Uterus (tissue), 4 donors: ENCODE measurements around the gene CCDC141. TPM values are rescaled to one million over a fixed set of nuclear protein-coding genes. Genes with fewer than 3 reads are reported as not detected.

Experiments
- DNase-seq, 2 donors: peaks; one replicate each; pipeline ENCODE4 v3.0.0-alpha.2; 2019 to 2020
- H3K27ac ChIP-seq, 2 donors: fragments of 200-600 bp; sonication (generic); 1 replicate in 1 of 2; 2 replicates in 1 of 2; pipeline ENCODE4 v1.5.1; 2016 to 2018
- H3K27me3 ChIP-seq, 2 donors: fragments of 200-600 bp; sonication (generic); one replicate each; pipeline ENCODE4 v1.5.1; 2018 to 2019; ENCODE audit warnings: control low read depth in 1 of 2
- H3K36me3 ChIP-seq, 2 donors: fragments of 200-600 bp; sonication (generic); one replicate each; pipeline ENCODE4 v1.5.1; 2019; ENCODE audit warnings: control low read depth in 1 of 2
- H3K4me1 ChIP-seq, 2 donors: fragments of 200-600 bp; sonication (generic); one replicate each; pipeline ENCODE4 v1.5.1; 2018 to 2019; ENCODE audit warnings: control low read depth in 1 of 2
- H3K4me3 ChIP-seq, 2 donors: fragments of 200-600 bp; sonication (generic); 1 replicate in 1 of 2; 2 replicates in 1 of 2; pipeline ENCODE4 v1.5.1; 2018 to 2019; ENCODE audit warnings: mild to moderate bottlenecking in 1 of 2
- H3K9me3 ChIP-seq, 2 donors: fragments of 200-600 bp; sonication (generic); one replicate each; pipeline ENCODE4 v1.5.1; 2019; ENCODE audit warnings: control low read depth in 1 of 2
- POLR2A ChIP-seq, 2 donors: fragments of 450-650 bp; IDR thresholded peaks; one replicate each; pipeline ENCODE4 v1.6.1; 2016; ENCODE audit warnings: antibody characterized with exemption in 2 of 2, mild to moderate bottlenecking in 1 of 2, moderate library complexity in 1 of 2
- intact Hi-C: fragments of 100-400 bp; cut with DNase I; formaldehyde crosslinking; loops from one replicate; pipeline ENCODE4 v1.15.1; 2023; ENCODE audit warnings: low total_unique reads
- total RNA-seq, 4 donors: library from RNA; depleted of rRNA in 3 of 4; stranded (reverse); fragments of >200 nt in 3 of 4; gene quantifications; one replicate each; pipeline versions ENCODE4 v1.1.0 to v1.2.4, GENCODE V29; 2014 to 2023
- TF ChIP-seq, protein P1 (sequence below), 4 experiments: fragments of 200-600 bp in 2 of 4; fragments of 450-650 bp in 2 of 4; sonication (generic) in 2 of 4; IDR thresholded peaks; one replicate each; pipeline ENCODE4 v1.5.1; 2016 to 2019; ENCODE audit warnings: antibody characterized with exemption in 4 of 4, mild to moderate bottlenecking in 2 of 4, moderate library complexity in 1 of 4
- donor health status: DM: yes; HTN: yes; CAD: no.

The CCDC141 gene
- total RNA-seq, 4 donors from 2014 or later, result 0.29 to 10.2 (median 3.8) TPM

DNA sequence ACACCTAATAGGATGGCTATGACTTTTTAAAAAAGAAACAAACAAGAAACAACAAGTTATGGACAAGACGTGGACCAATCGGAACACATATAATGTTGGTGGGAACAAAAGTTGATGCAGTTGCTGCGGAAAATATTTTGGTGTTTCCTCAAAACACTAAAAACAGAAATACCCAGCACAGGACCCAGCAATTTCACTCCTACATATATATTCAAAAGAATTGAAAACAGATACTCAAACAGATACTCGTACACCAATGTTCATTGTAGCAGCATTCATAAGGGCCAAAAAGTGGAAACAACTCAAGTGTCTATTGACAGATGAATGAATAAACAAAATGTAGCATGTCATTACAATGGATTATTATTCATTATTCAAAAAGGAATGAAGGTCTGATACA, 12.1 kb downstream of the CCDC141 start:
- no peak for DNase-seq
- Histone ChIP-seq H3K4me3 (no peak overlapping the region), H3K27me3 (no peaks in the 10 kb centered on the region), H3K27ac (no peak overlapping the region), H3K4me1 (no peaks in the 10 kb centered on the region), H3K9me3 (no peaks in the 10 kb centered on the region), H3K36me3 (no peaks in the 10 kb centered on the region)
- no peak for TF ChIP-seq POLR2A (IDR thresholded peaks at IDR 0.05)
- intact Hi-C loops, result no loop called here

DNA sequence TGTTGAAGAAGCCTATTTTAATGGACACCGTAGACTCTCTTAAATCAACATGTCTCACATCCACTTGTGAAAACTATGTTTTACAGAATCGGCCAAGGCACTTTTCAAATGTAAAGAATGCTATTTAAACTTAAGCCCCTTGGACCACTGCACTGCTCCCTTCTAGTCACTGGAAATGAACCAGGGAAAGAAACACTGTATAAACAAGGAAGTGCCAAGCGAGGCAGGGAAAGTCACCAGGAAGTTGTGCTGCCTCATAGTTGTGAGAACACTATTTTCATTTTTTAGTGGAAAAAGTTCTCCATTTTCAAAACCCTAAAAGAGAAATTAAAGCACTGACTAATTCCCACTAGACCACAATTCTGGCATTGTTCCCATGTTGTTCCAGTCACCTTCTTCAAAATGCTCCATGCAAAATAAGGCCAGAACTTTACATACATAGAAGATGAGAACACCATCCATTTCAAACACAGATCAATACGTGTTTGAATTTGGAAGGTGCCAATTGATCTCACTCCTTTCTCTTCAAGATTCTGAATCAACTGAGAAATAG, 13.5 kb downstream of the CCDC141 start:
- intact Hi-C loops, result no loop called here
- no peaks in the 10 kb centered on the region for H3K27me3 ChIP-seq
- no peak for DNase-seq

DNA sequence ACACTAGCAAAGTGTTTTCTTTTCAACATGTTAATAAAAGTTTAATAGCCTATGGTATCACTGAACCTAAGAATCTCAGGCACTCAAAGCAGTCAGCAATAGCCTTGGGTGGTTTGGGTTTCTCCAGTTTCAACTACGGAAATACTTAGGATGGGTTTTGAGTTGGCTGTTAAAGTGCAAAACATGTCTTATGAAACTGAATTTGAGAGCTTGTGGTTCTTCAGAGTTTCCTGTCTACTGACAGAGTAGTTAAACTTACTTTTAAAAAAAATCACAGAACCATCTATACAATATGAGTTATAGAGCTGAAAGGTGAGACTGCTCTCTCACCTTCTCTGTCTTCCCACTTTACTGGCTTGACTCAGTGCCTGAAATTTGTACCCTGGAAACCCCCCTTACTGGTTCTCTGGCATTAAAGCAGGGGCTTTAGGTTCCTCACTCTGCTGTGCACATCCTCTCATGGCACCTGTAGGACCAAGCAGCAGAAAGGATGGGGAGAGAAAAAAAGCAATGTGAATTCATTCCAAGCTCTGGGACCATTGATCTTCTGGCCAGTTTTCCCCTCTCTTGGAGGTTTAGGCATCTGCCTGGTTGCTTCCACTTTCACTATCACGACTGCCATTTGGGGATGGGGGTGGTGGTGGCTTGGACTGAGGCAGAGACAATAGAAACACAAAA, 18.1 kb downstream of the CCDC141 start:
- intact Hi-C loops, result no loop called here
- TF ChIP-seq POLR2A (IDR thresholded peaks at IDR 0.05), result no peak
- Histone ChIP-seq H3K9me3 (no peaks in the 10 kb centered on the region), H3K4me1 (no peaks in the 10 kb centered on the region), H3K36me3 (peaks cover 0 to 5% of the 10 kb centered on the region in 2 donors), H3K4me3 (no peak overlapping the region), H3K27ac (no peak overlapping the region), H3K27me3 (no peaks in the 10 kb centered on the region)
- DNase-seq, result no peak

More for the DNA sequence above, 13.5 kb downstream of the CCDC141 start:
- no peaks in the 10 kb centered on the region for H3K9me3 ChIP-seq
- H3K27ac ChIP-seq, result no peak overlapping the region
- H3K36me3 ChIP-seq, result no peaks in the 10 kb centered on the region
- no peaks in the 10 kb centered on the region for H3K4me1 ChIP-seq
- TF ChIP-seq, protein P1, sequence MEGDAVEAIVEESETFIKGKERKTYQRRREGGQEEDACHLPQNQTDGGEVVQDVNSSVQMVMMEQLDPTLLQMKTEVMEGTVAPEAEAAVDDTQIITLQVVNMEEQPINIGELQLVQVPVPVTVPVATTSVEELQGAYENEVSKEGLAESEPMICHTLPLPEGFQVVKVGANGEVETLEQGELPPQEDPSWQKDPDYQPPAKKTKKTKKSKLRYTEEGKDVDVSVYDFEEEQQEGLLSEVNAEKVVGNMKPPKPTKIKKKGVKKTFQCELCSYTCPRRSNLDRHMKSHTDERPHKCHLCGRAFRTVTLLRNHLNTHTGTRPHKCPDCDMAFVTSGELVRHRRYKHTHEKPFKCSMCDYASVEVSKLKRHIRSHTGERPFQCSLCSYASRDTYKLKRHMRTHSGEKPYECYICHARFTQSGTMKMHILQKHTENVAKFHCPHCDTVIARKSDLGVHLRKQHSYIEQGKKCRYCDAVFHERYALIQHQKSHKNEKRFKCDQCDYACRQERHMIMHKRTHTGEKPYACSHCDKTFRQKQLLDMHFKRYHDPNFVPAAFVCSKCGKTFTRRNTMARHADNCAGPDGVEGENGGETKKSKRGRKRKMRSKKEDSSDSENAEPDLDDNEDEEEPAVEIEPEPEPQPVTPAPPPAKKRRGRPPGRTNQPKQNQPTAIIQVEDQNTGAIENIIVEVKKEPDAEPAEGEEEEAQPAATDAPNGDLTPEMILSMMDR (IDR thresholded peaks at IDR 0.05), result no peak
- TF ChIP-seq POLR2A (IDR thresholded peaks at IDR 0.05), result no peak
- no peak overlapping the region for H3K4me3 ChIP-seq

DNA sequence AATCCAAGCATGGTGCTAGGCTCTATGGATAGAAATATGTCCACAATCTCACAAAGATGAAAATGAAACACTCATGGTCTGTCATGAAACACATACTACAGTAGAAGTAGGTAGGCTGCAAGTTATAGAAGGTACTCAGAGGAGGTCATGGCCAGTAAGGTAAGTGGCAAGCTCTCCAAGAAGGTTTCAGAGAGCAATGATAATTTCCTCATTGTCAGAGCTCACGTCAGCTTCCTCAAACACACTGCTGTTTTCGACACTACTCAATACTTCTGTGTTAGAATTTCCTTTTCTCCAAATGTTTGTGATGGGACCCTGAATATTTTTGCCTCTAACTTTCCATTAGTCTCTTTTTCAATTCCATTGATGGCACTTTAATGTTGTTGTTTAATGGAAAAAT, 25.5 kb downstream of the CCDC141 start:
- H3K36me3 ChIP-seq, result no peaks in the 10 kb centered on the region
- intact Hi-C loops, result no loop called here
- no peak overlapping the region for H3K27ac ChIP-seq
- no peaks in the 10 kb centered on the region for H3K27me3 ChIP-seq
- H3K4me1 ChIP-seq, result no peaks in the 10 kb centered on the region
- H3K4me3 ChIP-seq, result no peak overlapping the region
- DNase-seq, result no peak
- no peaks in the 10 kb centered on the region for H3K9me3 ChIP-seq
- TF ChIP-seq, protein P1 (IDR thresholded peaks at IDR 0.05), result no peak
- TF ChIP-seq POLR2A (IDR thresholded peaks at IDR 0.05), result no peak

DNA sequence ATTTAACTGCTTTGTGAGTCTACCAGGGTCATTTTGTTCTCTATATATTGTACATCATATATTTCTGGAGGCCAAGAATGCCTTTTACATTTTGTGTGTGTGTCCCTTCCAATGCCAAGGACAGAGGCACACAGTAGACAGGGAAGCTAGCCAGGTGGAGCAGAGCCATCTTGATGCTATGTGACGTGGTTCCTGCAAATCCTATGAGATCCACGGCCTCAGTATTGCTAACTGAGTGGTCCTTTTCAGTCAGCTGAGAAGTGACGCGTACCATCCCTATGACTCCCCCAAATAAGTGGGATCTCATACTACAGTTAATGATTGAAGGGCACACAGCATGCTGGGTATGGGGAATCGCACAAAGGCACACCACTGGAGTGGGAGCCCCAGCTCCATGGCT, 27.3 kb downstream of the CCDC141 start:
- Histone ChIP-seq H3K27me3 (no peaks in the 10 kb centered on the region), H3K4me3 (no peak overlapping the region), H3K9me3 (no peaks in the 10 kb centered on the region), H3K4me1 (no peaks in the 10 kb centered on the region), H3K27ac (no peak overlapping the region), H3K36me3 (no peaks in the 10 kb centered on the region)
- intact Hi-C loops, result no loop called here
- no peak for DNase-seq
- TF ChIP-seq POLR2A (IDR thresholded peaks at IDR 0.05), result no peak
- TF ChIP-seq, protein P1 (IDR thresholded peaks at IDR 0.05), result no peak

DNA sequence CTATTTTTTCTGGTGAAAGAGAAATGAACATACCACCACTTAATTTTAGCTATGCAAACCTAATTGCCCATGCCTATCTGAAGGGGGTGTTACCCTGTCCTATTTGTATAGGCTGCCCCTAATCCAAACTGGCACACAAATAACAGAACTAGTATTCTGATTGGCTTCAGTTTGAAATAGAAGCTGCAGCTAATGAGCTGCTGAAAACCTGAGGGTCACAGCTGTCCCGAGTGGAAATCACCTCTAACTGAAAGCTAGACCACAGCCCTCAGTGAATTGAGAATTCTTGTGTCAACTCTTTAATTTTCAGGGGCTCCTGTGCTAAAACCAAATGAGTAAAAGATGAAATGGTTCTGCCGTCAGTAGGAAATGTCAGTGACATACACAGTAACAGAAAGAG, 28.7 kb downstream of the CCDC141 start:
- H3K36me3 ChIP-seq, result no peaks in the 10 kb centered on the region
- H3K4me1 ChIP-seq, result no peaks in the 10 kb centered on the region
- H3K27me3 ChIP-seq, result no peaks in the 10 kb centered on the region
- no peak overlapping the region for H3K4me3 ChIP-seq
- TF ChIP-seq POLR2A (IDR thresholded peaks at IDR 0.05), result no peak
- TF ChIP-seq, protein P1 (IDR thresholded peaks at IDR 0.05), result no peak
- no peaks in the 10 kb centered on the region for H3K9me3 ChIP-seq
- DNase-seq, result no peak
- H3K27ac ChIP-seq, result no peak overlapping the region
- intact Hi-C loops, result no loop called here
